Neural progenitor cell (in vitro differentiated cells): Measurements from ENCODE around the gene TOM1. TPM values are rescaled to one million over a fixed set of nuclear protein-coding genes. Genes with fewer than 3 reads are reported as not detected.

ENCODE experiments used
- DNase-seq: peaks from one replicate; pipeline ENCODE4 v3.0.0-alpha.2; 2016; ENCODE audit warnings: low spot score
- H2AFZ ChIP-seq: fragments of 200-600 bp; sonication (generic); replicated peaks from 2 replicates; pipeline ENCODE4 v1.6.1; 2016; ENCODE audit warnings: antibody characterized with exemption
- H3F3A ChIP-seq: fragments of 200-600 bp; sonication (generic); 2 replicates; pipeline ENCODE4 v1.6.1; 2016; ENCODE audit warnings: antibody characterized with exemption, low read depth
- H3K27ac ChIP-seq: fragments of 200-600 bp; sonication (generic); 2 replicates; pipeline ENCODE4 v1.5.1; 2016; ENCODE audit warnings: mild to moderate bottlenecking
- H3K27me3 ChIP-seq: fragments of 200-600 bp; sonication (generic); 2 replicates; pipeline ENCODE4 v1.6.1; 2016; ENCODE audit warnings: mild to moderate bottlenecking, moderate library complexity
- H3K36me3 ChIP-seq: fragments of 200-600 bp; sonication (generic); 2 replicates; pipeline ENCODE4 v1.5.1; 2016
- H3K4me1 ChIP-seq: fragments of 200-600 bp; sonication (generic); 2 replicates; pipeline ENCODE4 v1.6.1; 2016; ENCODE audit warnings: mixed run types
- H3K4me2 ChIP-seq: fragments of 200-600 bp; sonication (generic); 2 replicates; pipeline ENCODE4 v1.6.1; 2016
- H3K4me3 ChIP-seq: fragments of 200-600 bp; sonication (generic); 2 replicates; pipeline ENCODE4 v1.5.1; 2016
- H3K79me2 ChIP-seq: fragments of 200-600 bp; sonication (generic); 2 replicates; pipeline ENCODE4 v1.6.1; 2016; ENCODE audit warnings: low read depth
- H3K9ac ChIP-seq: fragments of 200-600 bp; sonication (generic); 2 replicates; pipeline ENCODE4 v1.6.1; 2016
- H3K9me3 ChIP-seq: fragments of 200-600 bp; sonication (generic); 2 replicates; pipeline ENCODE4 v1.5.1; 2016; ENCODE audit warnings: low read depth
- H4K20me1 ChIP-seq: fragments of 200-600 bp; sonication (generic); 2 replicates; pipeline ENCODE4 v1.6.1; 2016; ENCODE audit warnings: low read depth
- H3K27ac Mint-ChIP-seq: 3 replicates; pipeline ENCODE4 v1.8.0; 2021; ENCODE audit warnings: mixed read lengths
- H3K27me3 Mint-ChIP-seq: 2 replicates; pipeline ENCODE4 v1.8.0; 2022; ENCODE audit warnings: low read depth, mild to moderate bottlenecking, inconsistent platforms, moderate library complexity, mixed read lengths; ENCODE audit not compliant: insufficient read depth
- H3K36me3 Mint-ChIP-seq: 3 replicates; pipeline ENCODE4 v1.8.0; 2021; ENCODE audit warnings: mixed read lengths
- H3K4me1 Mint-ChIP-seq: 3 replicates; pipeline ENCODE4 v1.8.0; 2021; ENCODE audit warnings: mixed read lengths
- H3K4me3 Mint-ChIP-seq: 3 replicates; pipeline ENCODE4 v1.8.0; 2021; ENCODE audit warnings: mild to moderate bottlenecking, moderate library complexity, mixed read lengths
- H3K9me3 Mint-ChIP-seq: 3 replicates; pipeline ENCODE4 v1.8.0; 2020; ENCODE audit warnings: mixed read lengths
- EZH2 ChIP-seq: fragments of 200-600 bp; sonication (generic); IDR thresholded peaks from 2 replicates; pipeline ENCODE4 v1.6.1; 2017; ENCODE audit warnings: antibody characterized with exemption, mild to moderate bottlenecking, moderate library complexity
- EZH2phosphoT487 ChIP-seq: fragments of 200-600 bp; sonication (generic); IDR thresholded peaks from 2 replicates; pipeline ENCODE4 v1.6.1; 2017; ENCODE audit warnings: antibody characterized with exemption
- total RNA-seq: library from RNA; depleted of rRNA; stranded (reverse); fragments of >200 nt; gene quantifications from 2 replicates; pipeline ENCODE4 v1.2.3, GENCODE V29; 2015; ENCODE audit warnings: low replicate concordance
- TF ChIP-seq, protein P1 (sequence below): fragments of 200-600 bp; sonication (generic); IDR thresholded peaks from 2 replicates; pipeline ENCODE4 v1.5.1; 2017; ENCODE audit warnings: antibody characterized with exemption, mild to moderate bottlenecking

The TOM1 gene
- total RNA-seq, 1 donor from 2014 or later: 28.6 TPM

GRCh38 chr22:35257002-35257320, 42.7 kb upstream of the TOM1 start:
- TF ChIP-seq EZH2 (no peak), EZH2phosphoT487 (no peak)
- TF ChIP-seq, protein P1, sequence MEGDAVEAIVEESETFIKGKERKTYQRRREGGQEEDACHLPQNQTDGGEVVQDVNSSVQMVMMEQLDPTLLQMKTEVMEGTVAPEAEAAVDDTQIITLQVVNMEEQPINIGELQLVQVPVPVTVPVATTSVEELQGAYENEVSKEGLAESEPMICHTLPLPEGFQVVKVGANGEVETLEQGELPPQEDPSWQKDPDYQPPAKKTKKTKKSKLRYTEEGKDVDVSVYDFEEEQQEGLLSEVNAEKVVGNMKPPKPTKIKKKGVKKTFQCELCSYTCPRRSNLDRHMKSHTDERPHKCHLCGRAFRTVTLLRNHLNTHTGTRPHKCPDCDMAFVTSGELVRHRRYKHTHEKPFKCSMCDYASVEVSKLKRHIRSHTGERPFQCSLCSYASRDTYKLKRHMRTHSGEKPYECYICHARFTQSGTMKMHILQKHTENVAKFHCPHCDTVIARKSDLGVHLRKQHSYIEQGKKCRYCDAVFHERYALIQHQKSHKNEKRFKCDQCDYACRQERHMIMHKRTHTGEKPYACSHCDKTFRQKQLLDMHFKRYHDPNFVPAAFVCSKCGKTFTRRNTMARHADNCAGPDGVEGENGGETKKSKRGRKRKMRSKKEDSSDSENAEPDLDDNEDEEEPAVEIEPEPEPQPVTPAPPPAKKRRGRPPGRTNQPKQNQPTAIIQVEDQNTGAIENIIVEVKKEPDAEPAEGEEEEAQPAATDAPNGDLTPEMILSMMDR: no peak
- Histone ChIP-seq H3K79me2 (peaks cover 52% of the 10 kb centered on the region), H4K20me1 (peaks cover 26% of the 10 kb centered on the region), H3K27ac (no peak overlapping the region), H3K4me3 (peak overlapping the region; percentile 88), H3K9me3 (no peaks in the 10 kb centered on the region), H2AFZ (peak overlapping the region; percentile 85), H3F3A (peaks cover 16% of the 10 kb centered on the region), H3K4me1 (peaks cover 11% of the 10 kb centered on the region), H3K4me2 (peak overlapping the region; percentile 87), H3K36me3 (peaks cover 6% of the 10 kb centered on the region), H3K27me3 (no peaks in the 10 kb centered on the region), H3K9ac (peak overlapping the region; percentile 99)
- Mint-ChIP-seq H3K27me3 (no peaks in the 10 kb centered on the region), H3K4me3 (peak overlapping the region; percentile 94), H3K9me3 (no peaks in the 10 kb centered on the region), H3K36me3 (peaks cover 20% of the 10 kb centered on the region), H3K4me1 (peaks cover 16% of the 10 kb centered on the region), H3K27ac (peak overlapping the region; percentile 99)
- no peak for DNase-seq

DNA sequence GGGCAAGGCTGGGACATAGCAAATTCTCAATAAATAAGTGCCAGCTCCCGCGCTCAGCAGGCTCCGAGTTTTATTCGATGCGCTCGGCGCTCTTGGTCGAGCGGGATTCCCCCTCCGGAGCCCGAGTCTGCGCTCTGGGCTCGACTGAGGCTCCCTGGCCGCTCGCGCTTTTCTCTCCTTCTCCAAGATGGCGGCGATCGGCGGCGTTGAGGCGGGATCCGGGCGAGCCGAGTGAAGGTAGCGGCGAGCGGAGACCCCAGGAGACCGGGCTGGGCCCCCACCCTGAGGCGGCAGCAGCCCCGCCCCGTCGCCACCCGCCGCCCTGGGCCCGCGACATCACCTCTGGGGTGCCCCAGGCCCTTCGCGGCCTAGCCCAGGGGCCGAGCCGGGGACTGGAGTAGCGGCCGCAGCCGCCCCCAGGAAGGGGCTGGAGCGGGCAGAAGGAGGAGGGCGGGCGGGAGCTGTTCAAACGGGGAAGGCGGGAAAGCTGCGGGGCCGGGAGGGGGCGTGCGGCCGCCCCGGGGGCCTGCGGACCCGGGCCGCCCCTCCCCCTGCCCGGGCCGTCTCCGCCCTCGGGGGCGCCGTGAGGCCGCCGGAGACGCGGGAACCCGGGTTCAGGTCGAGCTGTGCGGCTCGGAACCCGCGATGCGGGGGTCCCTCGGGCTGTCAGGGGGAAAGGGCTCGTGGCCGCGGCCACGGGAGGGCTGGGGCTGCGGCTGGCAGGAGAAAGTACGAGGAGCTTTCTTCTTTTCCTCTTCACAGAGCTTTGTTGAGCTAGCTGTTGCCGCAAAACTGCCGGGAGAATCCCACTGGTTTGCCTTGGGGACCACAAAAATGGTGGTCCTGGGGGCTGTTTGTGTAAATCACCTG, 42.1 kb upstream of the TOM1 start, which contains the start of gene HMGXB4:
TSS of gene HMGXB4 (plus strand) at position 173 of the 870 bp plus-strand sequence. CDS start 4,898 bp downstream, outside the sequence.
- Histone ChIP-seq H3K27ac (peak within 1 kb of the TSS; percentile 96), H3K4me2 (peak within 1 kb of the TSS; percentile 87), H2AFZ (peak within 1 kb of the TSS; percentile 85), H3K4me1 (peaks cover 11% of the 10 kb centered on the region), H3K9ac (peak within 1 kb of the TSS; percentile 99), H3K27me3 (no peaks in the 10 kb centered on the region), H3K9me3 (no peaks in the 10 kb centered on the region), H4K20me1 (peaks cover 26% of the 10 kb centered on the region), H3F3A (peaks cover 16% of the 10 kb centered on the region), H3K36me3 (peaks cover 6% of the 10 kb centered on the region), H3K79me2 (peaks cover 55% of the 10 kb centered on the region), H3K4me3 (peak within 1 kb of the TSS; percentile 88)
- H3K9me3 Mint-ChIP-seq: no peaks in the 10 kb centered on the region
- no peaks in the 10 kb centered on the region for H3K27me3 Mint-ChIP-seq
- peak; percentile 96 for DNase-seq
- peaks cover 16% of the 10 kb centered on the region for H3K4me1 Mint-ChIP-seq
- peaks cover 19% of the 10 kb centered on the region for H3K36me3 Mint-ChIP-seq
- H3K4me3 Mint-ChIP-seq: peak within 1 kb of the TSS; percentile 100
- TF ChIP-seq, protein P1: peak; percentile 39
- TF ChIP-seq EZH2phosphoT487: no peak
- TF ChIP-seq EZH2: no peak
- peak within 1 kb of the TSS; percentile 100 for H3K27ac Mint-ChIP-seq

GRCh38 chr22:35258191-35258988, 41.3 kb upstream of the TOM1 start:
- Histone ChIP-seq H3K9me3 (no peaks in the 10 kb centered on the region), H3K4me1 (peaks cover 11% of the 10 kb centered on the region), H3F3A (peaks cover 16% of the 10 kb centered on the region), H3K9ac (peak overlapping the region; percentile 99), H3K4me2 (peak overlapping the region; percentile 87), H3K36me3 (peaks cover 6% of the 10 kb centered on the region), H2AFZ (peak overlapping the region; percentile 85), H4K20me1 (peaks cover 26% of the 10 kb centered on the region), H3K27me3 (no peaks in the 10 kb centered on the region), H3K27ac (peak overlapping the region; percentile 96), H3K4me3 (peak overlapping the region; percentile 88), H3K79me2 (peaks cover 55% of the 10 kb centered on the region)
- peak overlapping the region; percentile 100 for H3K27ac Mint-ChIP-seq
- H3K4me1 Mint-ChIP-seq: peaks cover 16% of the 10 kb centered on the region
- no peaks in the 10 kb centered on the region for H3K9me3 Mint-ChIP-seq
- no peaks in the 10 kb centered on the region for H3K27me3 Mint-ChIP-seq
- peak overlapping the region; percentile 100 for H3K4me3 Mint-ChIP-seq
- DNase-seq: peak; percentile 85
- no peak for TF ChIP-seq EZH2phosphoT487
- TF ChIP-seq, protein P1: no peak
- no peak for TF ChIP-seq EZH2
- H3K36me3 Mint-ChIP-seq: peaks cover 19% of the 10 kb centered on the region
